Uterus (tissue), 4 donors: ENCODE measurements around the gene PLEKHG3. TPM values are rescaled to one million over a fixed set of nuclear protein-coding genes. Genes with fewer than 3 reads are reported as not detected.

Source experiments
- DNase-seq, 2 donors: peaks; one replicate each; pipeline ENCODE4 v3.0.0-alpha.2; 2019 to 2020
- H3K27ac ChIP-seq, 2 donors: fragments of 200-600 bp; sonication (generic); 1 replicate in 1 of 2; 2 replicates in 1 of 2; pipeline ENCODE4 v1.5.1; 2016 to 2018
- H3K27me3 ChIP-seq, 2 donors: fragments of 200-600 bp; sonication (generic); one replicate each; pipeline ENCODE4 v1.5.1; 2018 to 2019; ENCODE audit warnings: control low read depth in 1 of 2
- H3K36me3 ChIP-seq, 2 donors: fragments of 200-600 bp; sonication (generic); one replicate each; pipeline ENCODE4 v1.5.1; 2019; ENCODE audit warnings: control low read depth in 1 of 2
- H3K4me1 ChIP-seq, 2 donors: fragments of 200-600 bp; sonication (generic); one replicate each; pipeline ENCODE4 v1.5.1; 2018 to 2019; ENCODE audit warnings: control low read depth in 1 of 2
- H3K4me3 ChIP-seq, 2 donors: fragments of 200-600 bp; sonication (generic); 1 replicate in 1 of 2; 2 replicates in 1 of 2; pipeline ENCODE4 v1.5.1; 2018 to 2019; ENCODE audit warnings: mild to moderate bottlenecking in 1 of 2
- H3K9me3 ChIP-seq, 2 donors: fragments of 200-600 bp; sonication (generic); one replicate each; pipeline ENCODE4 v1.5.1; 2019; ENCODE audit warnings: control low read depth in 1 of 2
- POLR2A ChIP-seq, 2 donors: fragments of 450-650 bp; IDR thresholded peaks; one replicate each; pipeline ENCODE4 v1.6.1; 2016; ENCODE audit warnings: antibody characterized with exemption in 2 of 2, mild to moderate bottlenecking in 1 of 2, moderate library complexity in 1 of 2
- intact Hi-C: fragments of 100-400 bp; cut with DNase I; formaldehyde crosslinking; loops from one replicate; pipeline ENCODE4 v1.15.1; 2023; ENCODE audit warnings: low total_unique reads
- total RNA-seq, 4 donors: library from RNA; depleted of rRNA in 3 of 4; stranded (reverse); fragments of >200 nt in 3 of 4; gene quantifications; one replicate each; pipeline versions ENCODE4 v1.1.0 to v1.2.4, GENCODE V29; 2014 to 2023
- TF ChIP-seq, protein P1 (sequence below), 4 experiments: fragments of 200-600 bp in 2 of 4; fragments of 450-650 bp in 2 of 4; sonication (generic) in 2 of 4; IDR thresholded peaks; one replicate each; pipeline ENCODE4 v1.5.1; 2016 to 2019; ENCODE audit warnings: antibody characterized with exemption in 4 of 4, mild to moderate bottlenecking in 2 of 4, moderate library complexity in 1 of 4
- donor health status: DM: yes; HTN: yes; CAD: no.

The PLEKHG3 gene
- total RNA-seq, 4 donors from 2014 or later: 40.5 to 178 (median 59.7) TPM

DNA sequence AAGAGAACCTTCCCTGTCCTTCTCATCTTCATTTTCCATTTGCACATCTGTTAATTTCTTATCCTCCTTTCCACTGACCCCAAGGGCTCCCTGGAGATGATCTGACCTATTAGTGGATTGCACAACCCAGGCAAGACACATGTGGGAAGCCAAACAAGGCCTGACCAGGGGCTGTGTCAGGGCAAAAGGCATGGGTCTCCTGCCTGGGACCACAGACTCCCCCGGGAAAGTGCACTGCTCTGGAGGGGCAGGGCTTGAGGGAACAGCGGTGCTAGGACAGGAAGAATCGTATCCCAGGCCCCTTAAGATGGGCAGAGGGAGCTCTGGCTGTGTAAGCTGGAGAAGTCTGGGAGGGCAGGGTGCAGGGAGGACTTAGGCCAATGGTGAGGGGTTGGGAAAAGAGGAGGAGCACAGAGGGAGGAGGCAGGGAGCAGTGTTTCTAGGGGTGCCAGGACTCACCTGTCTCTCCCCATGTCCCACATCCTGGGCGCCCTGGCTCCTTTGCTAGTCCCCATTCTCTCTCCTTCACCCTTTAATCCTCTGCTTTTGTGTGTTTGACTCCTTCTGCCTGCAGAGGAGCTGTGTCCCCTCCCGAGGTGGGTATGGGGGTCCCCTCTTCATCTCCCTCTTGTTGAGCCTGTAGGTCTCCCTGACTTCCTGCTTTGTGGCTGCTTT lies 25.3 kb downstream of the PLEKHG3 start:
- Histone ChIP-seq H3K9me3 (no peaks in the 10 kb centered on the region), H3K27ac (peak overlapping the region; percentile 25 to 43), H3K36me3 (no peaks in the 10 kb centered on the region), H3K4me3 (no peak overlapping the region), H3K27me3 (no peaks in the 10 kb centered on the region), H3K4me1 (peaks cover 0 to 19% of the 10 kb centered on the region in 2 donors)
- no peak for DNase-seq
- no peak for TF ChIP-seq POLR2A (IDR thresholded peaks at IDR 0.05)
- intact Hi-C loops: no loop called here

GRCh38 chr14:64730061-64730440 lies 25.8 kb downstream of the PLEKHG3 start:
- H3K27ac ChIP-seq: peak overlapping the region; percentile 25 to 43
- no peak for DNase-seq
- H3K36me3 ChIP-seq: no peaks in the 10 kb centered on the region
- H3K27me3 ChIP-seq: no peaks in the 10 kb centered on the region
- no peaks in the 10 kb centered on the region for H3K9me3 ChIP-seq
- intact Hi-C loops: no loop called here
- H3K4me3 ChIP-seq: no peak overlapping the region
- no peak for TF ChIP-seq POLR2A (IDR thresholded peaks at IDR 0.05)
- TF ChIP-seq, protein P1, sequence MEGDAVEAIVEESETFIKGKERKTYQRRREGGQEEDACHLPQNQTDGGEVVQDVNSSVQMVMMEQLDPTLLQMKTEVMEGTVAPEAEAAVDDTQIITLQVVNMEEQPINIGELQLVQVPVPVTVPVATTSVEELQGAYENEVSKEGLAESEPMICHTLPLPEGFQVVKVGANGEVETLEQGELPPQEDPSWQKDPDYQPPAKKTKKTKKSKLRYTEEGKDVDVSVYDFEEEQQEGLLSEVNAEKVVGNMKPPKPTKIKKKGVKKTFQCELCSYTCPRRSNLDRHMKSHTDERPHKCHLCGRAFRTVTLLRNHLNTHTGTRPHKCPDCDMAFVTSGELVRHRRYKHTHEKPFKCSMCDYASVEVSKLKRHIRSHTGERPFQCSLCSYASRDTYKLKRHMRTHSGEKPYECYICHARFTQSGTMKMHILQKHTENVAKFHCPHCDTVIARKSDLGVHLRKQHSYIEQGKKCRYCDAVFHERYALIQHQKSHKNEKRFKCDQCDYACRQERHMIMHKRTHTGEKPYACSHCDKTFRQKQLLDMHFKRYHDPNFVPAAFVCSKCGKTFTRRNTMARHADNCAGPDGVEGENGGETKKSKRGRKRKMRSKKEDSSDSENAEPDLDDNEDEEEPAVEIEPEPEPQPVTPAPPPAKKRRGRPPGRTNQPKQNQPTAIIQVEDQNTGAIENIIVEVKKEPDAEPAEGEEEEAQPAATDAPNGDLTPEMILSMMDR (IDR thresholded peaks at IDR 0.05): no peak
- H3K4me1 ChIP-seq: peaks cover 0 to 17% of the 10 kb centered on the region in 2 donors

DNA sequence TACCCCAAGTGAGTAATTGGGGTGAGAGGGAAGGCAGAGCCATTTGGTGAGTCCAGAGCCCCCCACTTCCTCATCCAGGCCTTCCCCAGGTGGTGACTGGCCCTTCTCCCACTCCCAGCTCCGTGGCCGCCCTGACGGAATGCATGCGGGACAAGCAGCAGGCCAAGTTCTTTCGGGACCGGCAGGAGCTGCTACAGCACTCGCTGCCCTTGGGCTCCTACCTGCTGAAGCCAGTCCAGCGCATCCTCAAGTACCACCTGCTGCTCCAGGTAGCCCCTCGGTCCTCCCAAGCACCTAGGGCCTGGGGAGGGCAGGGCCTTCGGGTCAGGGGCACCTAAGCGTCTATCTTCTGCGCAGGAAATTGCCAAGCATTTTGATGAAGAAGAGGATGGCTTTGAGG lies 26.5 kb downstream of the PLEKHG3 start:
- no peak for DNase-seq
- Histone ChIP-seq H3K36me3 (no peaks in the 10 kb centered on the region), H3K4me3 (no peak overlapping the region), H3K27ac (no peak overlapping the region), H3K4me1 (peaks cover 0 to 10% of the 10 kb centered on the region in 2 donors), H3K9me3 (no peaks in the 10 kb centered on the region), H3K27me3 (no peaks in the 10 kb centered on the region)
- intact Hi-C loops: no loop called here
- no peak for TF ChIP-seq POLR2A (IDR thresholded peaks at IDR 0.05)
- TF ChIP-seq, protein P1 (IDR thresholded peaks at IDR 0.05): no peak

DNA sequence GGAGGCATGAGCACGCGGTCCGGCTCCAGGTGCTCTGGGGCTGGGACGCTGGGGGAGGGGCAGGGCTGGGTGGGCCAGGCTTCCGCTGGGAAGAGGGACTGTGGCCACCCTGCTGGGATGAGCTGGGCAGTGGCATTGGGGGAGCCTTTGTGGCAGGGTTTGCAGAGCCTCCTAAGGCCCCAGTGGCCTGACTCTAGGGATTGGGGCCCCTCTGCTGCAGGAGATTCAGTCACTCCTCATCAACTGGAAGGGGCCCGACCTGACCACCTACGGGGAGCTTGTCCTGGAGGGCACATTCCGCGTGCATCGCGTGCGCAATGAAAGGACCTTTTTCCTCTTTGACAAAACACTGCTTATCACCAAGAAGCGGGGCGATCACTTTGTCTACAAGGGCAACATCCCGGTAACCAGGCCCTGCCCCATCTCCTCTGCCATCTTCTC lies 26.9 kb downstream of the PLEKHG3 start:
- H3K27ac ChIP-seq: no peak overlapping the region
- TF ChIP-seq POLR2A (IDR thresholded peaks at IDR 0.05): no peak
- TF ChIP-seq, protein P1 (IDR thresholded peaks at IDR 0.05): no peak
- DNase-seq: no peak
- intact Hi-C loops: no loop called here
- H3K36me3 ChIP-seq: no peaks in the 10 kb centered on the region
- H3K27me3 ChIP-seq: no peaks in the 10 kb centered on the region
- peaks cover 0 to 6% of the 10 kb centered on the region in 2 donors for H3K4me1 ChIP-seq
- H3K9me3 ChIP-seq: no peaks in the 10 kb centered on the region
- H3K4me3 ChIP-seq: no peak overlapping the region

- Histone ChIP-seq H3K9me3 (no peaks in the 10 kb centered on the region), H3K4me1 (peaks cover 0 to 4% of the 10 kb centered on the region in 2 donors), H3K27ac (no peak overlapping the region), H3K27me3 (no peaks in the 10 kb centered on the region), H3K36me3 (no peaks in the 10 kb centered on the region), H3K4me3 (no peak overlapping the region)
- intact Hi-C loops: no loop called here
- TF ChIP-seq, protein P1 (IDR thresholded peaks at IDR 0.05): no peak
- no peak for TF ChIP-seq POLR2A (IDR thresholded peaks at IDR 0.05)
- no peak for DNase-seq
Observed at GRCh38 chr14:64732066-64732465, 27.8 kb downstream of the PLEKHG3 start.
